Measurements from ENCODE around the gene RBM48.

Gene RBM48

GRCh38 chr7:92546856-92547497, 18.4 kb downstream of the RBM48 start:
- DNase-seq, result no peak

DNA sequence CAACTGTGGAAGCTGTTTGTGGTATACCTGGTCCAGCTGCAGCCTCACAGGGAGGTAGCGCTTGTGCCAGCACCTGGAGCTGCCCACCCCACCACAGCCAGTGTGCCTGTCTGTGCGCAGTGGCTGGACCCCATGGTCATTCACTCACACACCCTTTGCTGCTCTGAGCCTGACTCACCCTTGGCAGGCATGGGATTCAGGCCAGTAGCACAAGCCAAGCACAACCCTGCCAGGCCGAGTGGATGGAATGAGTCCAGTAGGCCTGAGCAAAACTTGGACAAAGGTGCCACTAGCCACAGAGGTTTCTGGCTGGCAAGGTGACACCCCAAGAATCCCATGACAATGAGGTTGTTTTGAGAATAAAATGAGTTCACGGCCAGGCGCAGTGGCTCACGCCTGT, 19.0 kb downstream of the RBM48 start:
- DNase-seq, result no peak

GRCh38 chr7:92550194-92550593, 21.6 kb downstream of the RBM48 start:
- no peak for DNase-seq

DNA sequence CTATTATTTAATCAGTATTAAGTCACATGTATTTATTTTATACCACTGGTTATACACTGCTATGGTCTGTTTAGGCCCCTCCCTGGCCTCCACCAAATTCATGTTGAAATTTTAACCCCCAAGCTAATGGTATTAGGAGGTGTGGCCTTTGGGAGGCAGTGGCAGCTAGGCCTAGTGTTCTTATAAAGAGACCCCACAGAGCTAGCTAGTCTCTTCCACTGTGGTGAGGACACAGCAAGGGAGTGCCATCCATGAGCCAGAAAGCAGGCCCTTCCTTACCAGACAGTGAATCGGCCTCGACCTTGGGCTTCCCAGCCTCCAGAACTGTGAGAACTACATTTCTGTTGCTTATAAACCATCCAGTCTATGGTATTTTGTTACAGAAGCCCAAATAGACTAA, 28.7 kb downstream of the RBM48 start:
- no peak for DNase-seq

GRCh38 chr7:92557808-92558362, 29.3 kb downstream of the RBM48 start:
- DNase-seq, result no peak

- DNase-seq, result no peak
Measured at GRCh38 chr7:92560602-92561001, 32.0 kb downstream of the RBM48 start.

DNA sequence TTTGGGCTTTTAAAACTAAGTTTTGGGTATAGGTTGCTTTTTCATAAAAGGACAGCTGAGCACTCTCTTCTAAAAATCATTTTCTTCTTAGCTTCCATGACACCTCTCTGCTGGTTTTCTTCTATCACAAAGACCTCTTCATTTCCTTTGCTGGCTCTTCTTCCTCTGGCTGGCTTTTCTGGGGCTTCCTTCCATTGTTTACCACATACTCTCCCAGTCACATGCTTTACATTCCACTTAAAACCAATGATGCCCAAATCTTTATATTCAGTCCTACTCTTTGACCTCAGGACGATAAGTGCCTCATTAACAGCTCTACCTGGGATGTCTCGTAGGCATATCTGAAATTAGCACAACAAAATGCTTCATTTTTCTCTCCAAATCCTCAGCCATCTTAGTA, 34.8 kb downstream of the RBM48 start:
- DNase-seq, result no peak

DNA sequence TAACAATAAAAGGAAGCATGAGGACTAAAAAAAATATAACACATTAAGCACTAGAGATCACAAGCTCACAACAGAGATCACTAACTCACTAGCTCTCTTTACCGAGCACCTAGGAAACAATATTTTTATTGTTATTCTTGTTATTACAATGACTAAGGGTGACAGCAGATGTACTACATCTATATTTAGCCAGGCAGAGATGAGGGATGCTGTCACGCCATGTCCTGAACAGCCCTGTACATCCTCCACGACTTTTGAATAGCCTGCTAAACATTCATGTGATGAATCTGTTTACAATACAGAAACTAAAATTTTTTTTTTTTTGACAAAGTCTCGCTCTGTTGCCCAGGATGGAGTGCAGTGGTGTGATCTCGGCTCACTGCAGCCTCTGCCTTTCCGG, 38.9 kb downstream of the RBM48 start:
- DNase-seq, result no peak

- DNase-seq, result no peak
Measured at GRCh38 chr7:92569137-92569536, 40.5 kb downstream of the RBM48 start.

DNA sequence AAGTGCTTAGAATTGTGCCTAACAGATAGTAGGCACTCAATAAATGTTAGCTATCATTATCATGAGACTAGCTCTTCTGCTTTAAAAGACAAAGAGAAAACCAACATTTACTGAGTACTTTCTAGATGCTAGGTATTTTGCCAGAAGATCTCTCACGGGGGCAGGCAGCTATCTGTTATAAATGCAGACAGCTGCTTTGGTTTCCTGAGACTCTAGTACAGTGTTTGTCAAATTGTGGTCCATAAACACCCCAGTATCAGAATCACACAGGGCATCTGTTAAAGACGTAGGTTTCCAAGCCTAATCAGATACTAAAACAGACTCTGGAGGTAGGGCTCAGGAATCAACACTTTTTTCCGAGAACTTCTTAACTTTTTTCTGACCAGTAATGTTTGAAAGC, 47.7 kb downstream of the RBM48 start:
- no peak for DNase-seq

GRCh38 chr7:92582948-92583347, 54.4 kb downstream of the RBM48 start:
- DNase-seq, result no peak

DNA sequence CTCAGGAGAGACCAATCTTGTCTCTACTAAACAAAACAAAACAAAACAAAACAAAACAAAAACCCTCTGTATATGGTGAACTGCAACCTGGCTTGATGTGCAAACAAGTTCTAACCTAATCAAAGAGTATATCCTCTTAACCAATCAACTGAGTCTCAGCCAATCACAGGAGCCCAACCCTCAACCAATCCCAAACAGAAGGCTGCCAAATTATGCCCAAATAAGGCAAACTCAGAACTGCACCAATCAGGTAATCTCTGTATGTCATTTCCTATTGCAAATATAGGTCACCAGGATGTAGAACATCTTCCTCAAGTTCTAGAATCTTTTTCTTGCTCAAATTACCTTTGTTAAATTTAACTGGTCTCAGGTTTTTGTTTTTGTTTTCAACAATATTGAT, 56.4 kb downstream of the RBM48 start:
- DNase-seq, result no peak

DNA sequence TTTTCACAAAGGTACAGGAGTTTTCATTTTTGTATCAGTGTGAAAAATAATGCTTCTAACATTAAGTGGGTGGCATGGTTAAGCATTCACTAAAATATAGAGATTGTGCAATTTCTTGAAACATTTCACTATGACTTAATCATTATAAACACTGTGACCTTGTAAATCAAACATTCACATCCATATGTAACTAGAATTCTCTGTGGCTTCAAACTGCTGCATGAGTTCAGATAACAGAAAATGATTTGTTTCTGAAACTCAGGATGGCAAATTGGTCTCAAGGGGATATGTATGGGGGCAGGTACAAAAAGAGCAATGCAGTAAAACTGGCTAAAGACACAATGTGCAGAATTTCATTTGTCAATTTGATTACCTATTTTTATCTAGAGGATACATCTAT, 57.8 kb downstream of the RBM48 start:
- DNase-seq, result no peak

- DNase-seq, result no peak
Measured at GRCh38 chr7:92586841-92587240, 58.2 kb downstream of the RBM48 start.

All from NCI-H510A treated with DMSO at 0.1 percent for 48 hours (cell line).